K562 (cell line): ENCODE data around the gene SEC24A. TPM values are rescaled to one million over a fixed set of nuclear protein-coding genes. Genes with fewer than 3 reads are reported as not detected.

Experiments
- CEBPZ ChIP-seq: fragments of 150-350 bp; IDR thresholded peaks from 2 replicates; pipeline ENCODE4 v1.6.1; 2014; ENCODE audit warnings: low read depth, mild to moderate bottlenecking, low read length, borderline replicate concordance
- CREB5 ChIP-seq: fragments of 250-450 bp; sonication (Bioruptor Pico); IDR thresholded peaks from 2 replicates; pipeline ENCODE4 v1.5.0; 2020; ENCODE audit warnings: mild to moderate bottlenecking
- E4F1 ChIP-seq: fragments of 250-450 bp; sonication (Bioruptor Pico); IDR thresholded peaks from 2 replicates; pipeline ENCODE4 v1.5.0; 2021; ENCODE audit warnings: mild to moderate bottlenecking, borderline replicate concordance
- KLF13 ChIP-seq: fragments of 450-650 bp; IDR thresholded peaks from 2 replicates; pipeline ENCODE4 v1.6.1; 2016; ENCODE audit warnings: missing genetic modification characterization, low read depth, mild to moderate bottlenecking, missing compliant biosample characterization, moderate library complexity, borderline replicate concordance
- L3MBTL2 ChIP-seq: fragments of 450-650 bp; IDR thresholded peaks from 2 replicates; pipeline ENCODE4 v1.6.1; 2016; ENCODE audit warnings: mild to moderate bottlenecking, moderate library complexity
- NR2C1 ChIP-seq, 2 experiments: fragments of 450-650 bp; IDR thresholded peaks; 2 replicates each; pipeline ENCODE4 v1.6.1; 2017; ENCODE audit warnings: mild to moderate bottlenecking in 2 of 2, antibody characterized with exemption in 1 of 2, inconsistent platforms in 1 of 2, missing compliant biosample characterization in 1 of 2, missing genetic modification characterization in 1 of 2
- PREB ChIP-seq: sonication (generic); formaldehyde crosslinking; IDR thresholded peaks from 2 replicates; pipeline ENCODE4 v1.8.1; 2023; ENCODE audit warnings: mild to moderate bottlenecking, missing genetic modification reagents
- RBM39 ChIP-seq: fragments of 200-400 bp; formaldehyde crosslinking; optimal IDR thresholded peaks from 2 replicates; pipeline ENCODE3; 2018; ENCODE audit warnings: low read depth, low read length
- UBTF ChIP-seq, 2 experiments: IDR thresholded peaks; 2 replicates each; pipeline ENCODE4 v1.6.1; 2012; ENCODE audit warnings: improper control_type of control experiment in 2 of 2, low read depth in 2 of 2, low read length in 2 of 2, borderline replicate concordance in 1 of 2
- ZNF263 ChIP-seq: sonication (generic); formaldehyde crosslinking; IDR thresholded peaks from 2 replicates; pipeline ENCODE4 v1.8.0; 2022; ENCODE audit warnings: mild to moderate bottlenecking, missing genetic modification reagents, borderline replicate concordance
- ZNF311 ChIP-seq: fragments of 250-450 bp; sonication (Bioruptor Pico); IDR thresholded peaks from 2 replicates; pipeline ENCODE4 v1.4.0; 2020; ENCODE audit warnings: mild to moderate bottlenecking, moderate library complexity
- ZNF583 ChIP-seq: fragments of 250-450 bp; sonication (Bioruptor Pico); IDR thresholded peaks from 2 replicates; pipeline ENCODE4 v1.4.0; 2020
- ZNF707 ChIP-seq: fragments of 250-450 bp; sonication (Bioruptor Pico); conservative IDR thresholded peaks from 2 replicates; pipeline ENCODE4 v1.8.0; 2022; ENCODE audit warnings: inconsistent platforms, mild to moderate bottlenecking, moderate library complexity
- ZNF766 ChIP-seq: fragments of 200-800 bp; sonication (Bioruptor generic); conservative IDR thresholded peaks from 2 replicates; pipeline ENCODE4 v1.6.1; 2016; ENCODE audit warnings: missing genetic modification characterization, missing compliant biosample characterization
- polyA plus RNA-seq, 8 experiments: library from polyadenylated mRNA; depleted of rRNA in 4 of 8; stranded (reverse) in 5 of 8; unstranded in 3 of 8; fragments of >200 nt; fragmentation: Nextera tagmentation in 2 of 8; fragmentation: Illumina TruSeq in 1 of 8; extraction: Ambion mirVana in 2 of 8; extraction: Trizol in 1 of 8; gene quantifications; 2 replicates each; pipeline versions ENCODE4 v1.2.1 to v1.2.3, GENCODE V29; 2011 to 2014; ENCODE audit warnings: inconsistent platforms in 1 of 8, missing spikeins in 1 of 8
- total RNA-seq, 7 experiments: library from RNA; depleted of rRNA in 6 of 7; stranded (reverse); fragments of >200 nt in 6 of 7; fragmentation: Illumina TruSeq in 2 of 7; extraction: Trizol in 2 of 7; gene quantifications; 2 replicates each; pipeline versions ENCODE4 v1.2.1 to v1.2.3, GENCODE V29; 2011 to 2021; ENCODE audit warnings: low replicate concordance in 1 of 7

The SEC24A gene
- total and polyA plus RNA-seq, 9 of the 15 experiments (the other 6 are each of a cell fraction or from before 2014, with no cell fraction given), result 7.9 to 36.5 (median 17.5) TPM

- no peak for TF ChIP-seq CEBPZ
- 0 out of 2 replicates have a peak, but pooled peaks have one; percentile 58 for TF ChIP-seq ZNF583 (CRISPR knock-in tag)
- no peak for TF ChIP-seq PREB (CRISPR knock-in tag)
- peak; percentile 36; the same call in 1 of the 2 replicates for TF ChIP-seq KLF13 (tag)
- no peak for TF ChIP-seq RBM39
- TF ChIP-seq L3MBTL2, result peak; percentile 95
- 0 out of 2 replicates have a peak, but pooled peaks have one; percentile 20 for TF ChIP-seq ZNF311 (CRISPR knock-in tag)
- peak; percentile 79 for TF ChIP-seq NR2C1 (IDR thresholded peaks at IDR 0.05)
- peak; percentile 78 for TF ChIP-seq NR2C1 (tag; IDR thresholded peaks at IDR 0.05)
- TF ChIP-seq UBTF (IDR thresholded peaks at IDR 0.05; ENCODE audit: borderline replicate concordance in 1 of 2, low read depth in 2 of 2, low read length in 2 of 2), result 0 out of 4 replicates have a peak, but pooled peaks of 1 of the 2 experiments have one; percentile 46
- TF ChIP-seq ZNF263 (CRISPR knock-in tag), result no peak; the same call in 1 of the 2 replicates
- TF ChIP-seq ZNF766 (CRISPR knock-in tag), result no peak; the same call in 1 of the 2 replicates
- TF ChIP-seq CREB5 (CRISPR knock-in tag), result no peak
- TF ChIP-seq E4F1, result no peak
- TF ChIP-seq ZNF707 (CRISPR knock-in tag), result 0 out of 2 replicates have a peak, but pooled peaks have one; percentile 20
Observed at GRCh38 chr5:134738133-134738962, 89.8 kb downstream of the SEC24A start, which contains the start of gene CAMLG (continued).
